Transverse colon (tissue), 4 donors: Measurements from ENCODE around the gene ALKBH7.

Experiments
- CTCF ChIP-seq, 5 experiments: fragments of 200-600 bp in 3 of 5; fragments of 450-650 bp in 2 of 5; sonication (generic) in 3 of 5; IDR thresholded peaks; 1 replicate in 2 of 5; 2 replicates in 3 of 5; pipeline ENCODE4 v1.5.1; 2016 to 2017; ENCODE audit warnings: antibody characterized with exemption in 5 of 5, inconsistent platforms in 3 of 5, mild to moderate bottlenecking in 2 of 5, moderate library complexity in 1 of 5
- EP300 ChIP-seq: sonication (generic); formaldehyde crosslinking; IDR thresholded peaks from one replicate; pipeline ENCODE4 v1.6.1; 2017; ENCODE audit warnings: antibody characterized with exemption, low read depth
- POLR2A ChIP-seq: fragments of 450-650 bp; IDR thresholded peaks from one replicate; pipeline ENCODE4 v1.6.1; 2016; ENCODE audit warnings: antibody characterized with exemption, mild to moderate bottlenecking, moderate library complexity
- POLR2AphosphoS5 ChIP-seq, 3 donors: sonication (generic); formaldehyde crosslinking; IDR thresholded peaks; one replicate each; pipeline ENCODE4 v1.6.1; 2016; ENCODE audit warnings: antibody characterized with exemption in 3 of 3

GRCh38 chr19:6324757-6325156 is 47.8 kb upstream of the ALKBH7 start:
- no peak for TF ChIP-seq CTCF (IDR thresholded peaks at IDR 0.05)
- no peak for TF ChIP-seq POLR2A
- TF ChIP-seq POLR2AphosphoS5 (IDR thresholded peaks at IDR 0.05) = no peak
- TF ChIP-seq EP300 = no peak
